K562 (cell line): ENCODE measurements around the gene FSTL3. TPM values are rescaled to one million over a fixed set of nuclear protein-coding genes. Genes with fewer than 3 reads are reported as not detected.

Experiments used
- ATAC-seq: fragments of 200-7000 bp; cut with Tn5 transposase; 3 replicates; pipeline ENCODE4 v1.9.1; 2020; ENCODE audit warnings: moderate library complexity
- BruUV-seq: library from RNA; stranded (reverse); fragments of 400-500 nt; replicated peaks from 2 replicates; lab custom pipeline; 2021; lab: Mats Ljungman, UMichigan
- CTCF ChIA-PET: fragments of 300-600 bp; formaldehyde crosslinking; extraction: SDS; loops from one replicate; lab custom pipeline; 2021; ENCODE audit warnings: low intra/inter-chr PET ratio; lab: Yijun Ruan, JAX
- POLR2A ChIA-PET: fragments of 300-600, 350-650 bp; sonication (Branson Sonifier 250); formaldehyde crosslinking; extraction: SDS; loops from one replicate; lab custom pipeline; 2021; ENCODE audit warnings: antibody characterized with exemption, inconsistent platforms; lab: Yijun Ruan, JAX
- DNase-seq, 4 experiments: peaks; one replicate each; pipeline versions ENCODE4 v3.0.0 to v3.0.0-alpha.2; 2011 to 2018; ENCODE audit warnings: low spot score in 3 of 4, mixed read lengths in 3 of 4; ENCODE audit errors: extremely low read depth in 1 of 4
- FAIRE-seq: peaks from 2 replicates; lab custom pipeline; 2011; peaks lifted over from hg19 to GRCh38; lab: Jason Lieb, UNC
- H2AFZ ChIP-seq: 2 replicates; pipeline ENCODE4 v1.6.0; 2011; ENCODE audit warnings: low read depth, low read length, control low read depth, inconsistent platforms
- H3K27ac ChIP-seq: fragments of 200-600 bp; 3 replicates; pipeline ENCODE4 v1.8.0; 2011; ENCODE audit warnings: low read depth, mild to moderate bottlenecking, control low read depth, inconsistent platforms, low read length, moderate library complexity, mixed read lengths; ENCODE audit errors: extremely low read depth
- H3K27me3 ChIP-seq, 2 experiments: fragments of 300-600 bp in 1 of 2; 2 replicates in 1 of 2; 3 replicates in 1 of 2; pipeline versions ENCODE4 v1.6.0 to v1.8.0; 2011; ENCODE audit warnings: inconsistent platforms in 2 of 2, low read length in 2 of 2, mild to moderate bottlenecking in 1 of 2, mixed read lengths in 1 of 2, moderate library complexity in 1 of 2; ENCODE audit not compliant: control insufficient read depth in 2 of 2, insufficient read depth in 2 of 2
- H3K36me3 ChIP-seq: fragments of 300-600 bp; 3 replicates; pipeline ENCODE4 v1.8.0; 2011; ENCODE audit warnings: mild to moderate bottlenecking, low read length, inconsistent platforms; ENCODE audit not compliant: control insufficient read depth, insufficient read depth
- H3K4me1 ChIP-seq, 2 experiments: fragments of 200-600 bp in 1 of 2; replicated peaks in 1 of 2; 2 replicates in 1 of 2; 3 replicates in 1 of 2; pipeline versions ENCODE4 v1.5.1 to v1.8.0; 2011; ENCODE audit warnings: inconsistent platforms in 2 of 2, low read length in 2 of 2, mild to moderate bottlenecking in 1 of 2, mixed read lengths in 1 of 2, moderate library complexity in 1 of 2; ENCODE audit not compliant: control insufficient read depth in 2 of 2, insufficient read depth in 2 of 2
- H3K4me2 ChIP-seq: 2 replicates; pipeline ENCODE4 v1.6.1; 2011; ENCODE audit warnings: low read length, control low read depth, inconsistent platforms, mixed read lengths; ENCODE audit not compliant: insufficient read depth
- H3K4me3 ChIP-seq: fragments of 200-600 bp; sonication (generic), shearing (Covaris generic); 2 replicates; pipeline ENCODE4 v1.5.1; 2016; ENCODE audit warnings: control low read depth, inconsistent platforms
- H3K79me2 ChIP-seq: fragments of 200-600 bp; 3 replicates; pipeline ENCODE4 v1.8.0; 2011; ENCODE audit warnings: low read length, inconsistent platforms; ENCODE audit not compliant: control insufficient read depth, insufficient read depth
- H3K9ac ChIP-seq, 2 experiments: 2 replicates each; pipeline versions ENCODE4 v1.6.0 to v1.6.1; 2011; ENCODE audit warnings: low read depth in 2 of 2, low read length in 2 of 2, control low read depth in 1 of 2, inconsistent platforms in 1 of 2, mild to moderate bottlenecking in 1 of 2, mixed read lengths in 1 of 2; ENCODE audit not compliant: insufficient read depth in 1 of 2
- H3K9me1 ChIP-seq: one replicate; pipeline ENCODE4 v1.6.0; 2011; ENCODE audit warnings: inconsistent platforms, mild to moderate bottlenecking, low read length, moderate library complexity; ENCODE audit not compliant: control insufficient read depth, insufficient read depth
- H3K9me3 ChIP-seq: replicated peaks from 2 replicates; pipeline ENCODE4 v1.5.1; 2011; ENCODE audit warnings: low read depth, low read length, inconsistent platforms; ENCODE audit not compliant: control insufficient read depth, insufficient read depth
- H4K20me1 ChIP-seq: replicated peaks from 2 replicates; pipeline ENCODE4 v1.6.1; 2011; ENCODE audit warnings: low read length, inconsistent platforms, mixed read lengths; ENCODE audit not compliant: control insufficient read depth, insufficient read depth
- ATF4 ChIP-seq: fragments of 450-650 bp; formaldehyde crosslinking; IDR thresholded peaks from 2 replicates; pipeline ENCODE4 v1.4.0; 2022; ENCODE audit warnings: mild to moderate bottlenecking, moderate library complexity
- GABPB2 ChIP-seq: fragments of 250-450 bp; sonication (Bioruptor Pico); conservative IDR thresholded peaks from 2 replicates; pipeline ENCODE4 v1.5.1; 2021; ENCODE audit warnings: mild to moderate bottlenecking
- HMGN3 ChIP-seq: IDR thresholded peaks from 2 replicates; pipeline ENCODE4 v1.6.1; 2011; ENCODE audit warnings: borderline replicate concordance, low read depth, mild to moderate bottlenecking, mixed read lengths, low read length; ENCODE audit not compliant: insufficient read length; ENCODE audit errors: extremely low read depth
- MIER1 ChIP-seq: fragments of 450-650 bp; IDR thresholded peaks from 2 replicates; pipeline ENCODE4 v1.6.1; 2016; ENCODE audit warnings: antibody characterized with exemption, mild to moderate bottlenecking, low read depth
- NFYB ChIP-seq: IDR thresholded peaks from 2 replicates; pipeline ENCODE4 v1.6.1; 2011; ENCODE audit warnings: mild to moderate bottlenecking, moderate library complexity; ENCODE audit not compliant: insufficient read length; ENCODE audit errors: extremely low read depth
- PHTF2 ChIP-seq: fragments of 250-450 bp; sonication (Bioruptor Pico); IDR thresholded peaks from 2 replicates; pipeline ENCODE4 v1.5.0; 2021; ENCODE audit warnings: mild to moderate bottlenecking
- SMAD4 ChIP-seq: fragments of 250-450 bp; sonication (Bioruptor Pico); conservative IDR thresholded peaks from 2 replicates; pipeline ENCODE4 v1.8.0; 2021; ENCODE audit warnings: inconsistent platforms, mild to moderate bottlenecking, moderate library complexity
- STAT5B ChIP-seq: fragments of 250-450 bp; sonication (Bioruptor Pico); IDR thresholded peaks from 2 replicates; pipeline ENCODE4 v1.8.0; 2021; ENCODE audit warnings: mild to moderate bottlenecking, inconsistent platforms
- ZBTB2 ChIP-seq: fragments of 450-650 bp; IDR thresholded peaks from 2 replicates; pipeline ENCODE4 v1.6.1; 2016; ENCODE audit warnings: antibody characterized with exemption
- ZC3H8 ChIP-seq: fragments of 450-650 bp; IDR thresholded peaks from 2 replicates; pipeline ENCODE4 v1.6.1; 2017
- ZKSCAN8 ChIP-seq: fragments of 200-800 bp; sonication (Bioruptor generic); IDR thresholded peaks from 2 replicates; pipeline ENCODE4 v1.6.1; 2016; ENCODE audit warnings: missing genetic modification characterization, missing compliant biosample characterization
- ZNF146 ChIP-seq: IDR thresholded peaks from one replicate; pipeline ENCODE4 v1.6.1; 2018; ENCODE audit warnings: missing compliant biosample characterization; ENCODE audit not compliant: unreplicated experiment
- ZNF232 ChIP-seq: sonication (generic); formaldehyde crosslinking; IDR thresholded peaks from 2 replicates; pipeline ENCODE4 v1.8.0; 2022; ENCODE audit warnings: mild to moderate bottlenecking, missing genetic modification reagents
- ZNF239 ChIP-seq: fragments of 250-450 bp; sonication (Bioruptor Pico); IDR thresholded peaks from 2 replicates; pipeline ENCODE4 v1.4.0; 2020; ENCODE audit warnings: mild to moderate bottlenecking
- ZNF561 ChIP-seq: fragments of 450-650 bp; formaldehyde crosslinking; conservative IDR thresholded peaks from 2 replicates; pipeline ENCODE4 v1.4.0; 2020; ENCODE audit warnings: mild to moderate bottlenecking, moderate library complexity
- WGBS: fragments of 100-300 bp; shearing (Covaris generic); methylation state at CpG from one replicate; pipeline ENCODE4 v1.1.6; 2016; ENCODE audit warnings: low coverage, mixed read lengths; ENCODE audit not compliant: insufficient coverage; ENCODE audit errors: missing lambda C conversion rate; 5-methylcytosine and 5-hydroxymethylcytosine counted together
- in situ Hi-C: fragments of 300-500 bp; cut with MboI; formaldehyde crosslinking; loops from 4 replicates; pipeline ENCODE4 v1.15.0; 2018; ENCODE audit warnings: inconsistent platforms, mixed read lengths
- intact Hi-C: fragments of 100-400 bp; cut with micrococcal nuclease; formaldehyde crosslinking; loops from 2 replicates; pipeline ENCODE4 v1.14.2; 2022
- polyA plus RNA-seq, 8 experiments: library from polyadenylated mRNA; depleted of rRNA in 4 of 8; stranded (reverse) in 5 of 8; unstranded in 3 of 8; fragments of >200 nt; fragmentation: Nextera tagmentation in 2 of 8; fragmentation: Illumina TruSeq in 1 of 8; extraction: Ambion mirVana in 2 of 8; extraction: Trizol in 1 of 8; gene quantifications; 2 replicates each; pipeline versions ENCODE4 v1.2.1 to v1.2.3, GENCODE V29; 2011 to 2014; ENCODE audit warnings: inconsistent platforms in 1 of 8, missing spikeins in 1 of 8
- total RNA-seq, 7 experiments: library from RNA; depleted of rRNA in 6 of 7; stranded (reverse); fragments of >200 nt in 6 of 7; fragmentation: Illumina TruSeq in 2 of 7; extraction: Trizol in 2 of 7; gene quantifications; 2 replicates each; pipeline versions ENCODE4 v1.2.1 to v1.2.3, GENCODE V29; 2011 to 2021; ENCODE audit warnings: low replicate concordance in 1 of 7
- TF ChIP-seq, protein P1 (sequence below): sonication (generic); formaldehyde crosslinking; IDR thresholded peaks from 2 replicates; pipeline ENCODE4 v1.8.1; 2022; ENCODE audit warnings: missing genetic modification reagents
- TF ChIP-seq, protein P2 (sequence below): fragments of 200-800 bp; sonication (Bioruptor generic); IDR thresholded peaks from 2 replicates; pipeline ENCODE4 v1.6.1; 2017; ENCODE audit warnings: missing genetic modification characterization, missing compliant biosample characterization

FSTL3 gene
- total and polyA plus RNA-seq, 9 of the 15 experiments (the other 6 are each of a cell fraction or from before 2014, with no cell fraction given), result 0.35 to 6.8 (median 4.2) TPM; not detected in 1

DNA sequence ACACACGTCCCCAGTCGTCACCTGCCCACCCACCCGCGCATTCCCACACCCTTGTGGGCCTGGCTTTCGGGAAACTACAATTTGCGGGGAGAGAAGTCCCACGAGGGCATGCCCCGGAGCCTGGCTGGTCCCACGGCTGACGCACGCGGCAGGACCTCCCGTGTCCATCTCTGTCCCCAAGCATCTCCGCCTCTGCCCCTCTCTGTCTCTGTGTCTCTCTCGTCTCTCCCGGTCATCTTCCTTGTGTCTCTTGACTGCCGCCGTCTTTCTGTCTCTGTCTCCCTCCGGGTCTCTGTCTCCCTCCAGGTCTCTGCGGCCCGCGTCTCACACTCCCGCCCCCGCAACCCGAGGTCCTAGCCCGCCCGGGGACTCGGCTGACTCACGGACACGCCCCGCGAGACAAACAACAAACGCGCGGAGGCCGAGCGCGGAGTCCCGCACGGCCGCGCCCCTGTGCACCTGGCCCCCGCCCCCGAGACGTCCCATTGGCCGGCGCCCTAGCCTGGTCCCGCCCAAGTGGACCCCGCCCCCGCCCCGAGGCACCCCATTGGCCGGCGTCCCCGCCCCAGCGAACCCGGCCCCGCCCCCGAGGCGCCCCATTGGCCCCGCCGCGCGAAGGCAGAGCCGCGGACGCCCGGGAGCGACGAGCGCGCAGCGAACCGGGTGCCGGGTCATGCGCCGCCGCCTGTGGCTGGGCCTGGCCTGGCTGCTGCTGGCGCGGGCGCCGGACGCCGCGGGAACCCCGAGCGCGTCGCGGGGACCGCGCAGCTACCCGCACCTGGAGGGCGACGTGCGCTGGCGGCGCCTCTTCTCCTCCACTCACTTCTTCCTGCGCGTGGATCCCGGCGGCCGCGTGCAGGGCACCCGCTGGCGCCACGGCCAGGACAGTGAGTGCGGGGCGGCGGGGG, 36.7 kb upstream of the FSTL3 start, which contains the start of gene FGF22:
TSS of gene FGF22 (plus strand) at position 627 of the 908 bp plus-strand sequence. CDS start at position 674, 47 bp downstream.
- peak; percentile 98 for ATAC-seq
- H3K9me3 ChIP-seq, result no peaks in the 10 kb centered on the region
- H3K4me3 ChIP-seq, result peak within 1 kb of the TSS; percentile 47
- intact Hi-C loops (no loop called here), in situ Hi-C loops (no loop called here)
- POLR2A ChIA-PET, result interaction anchor here (0.6 kb wide), 1 partner anchor 342 kb away, joined by 3 read pairs; no protein-coding TSS in a partner anchor
- peak within 1 kb of the TSS; percentile 84 for H3K4me2 ChIP-seq
- H2AFZ ChIP-seq, result peak within 1 kb of the TSS; percentile 89
- WGBS, result 2% methylated on average over 44 of the region's 109 CpGs
- H3K4me1 ChIP-seq, result peaks cover 4 to 57% of the 10 kb centered on the region in 2 experiments; a peak in 4 of 5 replicates
- CTCF ChIA-PET, result no interaction called here
- FAIRE-seq, result peak; percentile 80
- BruUV-seq, result no TSS peak
- H4K20me1 ChIP-seq, result no peaks in the 10 kb centered on the region
- H3K36me3 ChIP-seq, result peaks cover 6% of the 10 kb centered on the region; the same call in 1 of the 3 replicates
- peak within 1 kb of the TSS; percentile 53 to 89 for H3K9ac ChIP-seq
- peak; percentile 95 to 99 (median 99) for DNase-seq
- H3K9me1 ChIP-seq, result no peaks in the 10 kb centered on the region
- H3K27me3 ChIP-seq, result no peaks in the 10 kb centered on the region
- H3K27ac ChIP-seq, result peak within 1 kb of the TSS; percentile 31; the same call in 1 of the 3 replicates
- no peaks in the 10 kb centered on the region for H3K79me2 ChIP-seq
- TF ChIP-seq HMGN3, result peak; percentile 66
- TF ChIP-seq ZNF232 (CRISPR knock-in tag), result no peak
- no peak for TF ChIP-seq ZKSCAN8 (CRISPR knock-in tag)
- no peak for TF ChIP-seq STAT5B (CRISPR knock-in tag)
- TF ChIP-seq NFYB, result peak; percentile 66
- TF ChIP-seq ZNF561, result no peak
- peak; percentile 44; the same call in 1 of the 2 replicates for TF ChIP-seq ZBTB2
- no peak for TF ChIP-seq ATF4 (CRISPR knock-in tag)
- TF ChIP-seq, protein P1, sequence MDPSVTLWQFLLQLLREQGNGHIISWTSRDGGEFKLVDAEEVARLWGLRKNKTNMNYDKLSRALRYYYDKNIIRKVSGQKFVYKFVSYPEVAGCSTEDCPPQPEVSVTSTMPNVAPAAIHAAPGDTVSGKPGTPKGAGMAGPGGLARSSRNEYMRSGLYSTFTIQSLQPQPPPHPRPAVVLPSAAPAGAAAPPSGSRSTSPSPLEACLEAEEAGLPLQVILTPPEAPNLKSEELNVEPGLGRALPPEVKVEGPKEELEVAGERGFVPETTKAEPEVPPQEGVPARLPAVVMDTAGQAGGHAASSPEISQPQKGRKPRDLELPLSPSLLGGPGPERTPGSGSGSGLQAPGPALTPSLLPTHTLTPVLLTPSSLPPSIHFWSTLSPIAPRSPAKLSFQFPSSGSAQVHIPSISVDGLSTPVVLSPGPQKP (CRISPR knock-in tag), result no peak
- TF ChIP-seq ZNF239, result no peak
- TF ChIP-seq, protein P2, sequence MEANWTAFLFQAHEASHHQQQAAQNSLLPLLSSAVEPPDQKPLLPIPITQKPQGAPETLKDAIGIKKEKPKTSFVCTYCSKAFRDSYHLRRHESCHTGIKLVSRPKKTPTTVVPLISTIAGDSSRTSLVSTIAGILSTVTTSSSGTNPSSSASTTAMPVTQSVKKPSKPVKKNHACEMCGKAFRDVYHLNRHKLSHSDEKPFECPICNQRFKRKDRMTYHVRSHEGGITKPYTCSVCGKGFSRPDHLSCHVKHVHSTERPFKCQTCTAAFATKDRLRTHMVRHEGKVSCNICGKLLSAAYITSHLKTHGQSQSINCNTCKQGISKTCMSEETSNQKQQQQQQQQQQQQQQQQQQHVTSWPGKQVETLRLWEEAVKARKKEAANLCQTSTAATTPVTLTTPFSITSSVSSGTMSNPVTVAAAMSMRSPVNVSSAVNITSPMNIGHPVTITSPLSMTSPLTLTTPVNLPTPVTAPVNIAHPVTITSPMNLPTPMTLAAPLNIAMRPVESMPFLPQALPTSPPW (CRISPR knock-in tag), result peak; percentile 54; the same call in 1 of the 2 replicates
- TF ChIP-seq ZNF146 (CRISPR knock-in tag), result no peak
- TF ChIP-seq ZC3H8, result no peak
- peak; percentile 56; the same call in 1 of the 2 replicates for TF ChIP-seq MIER1
- TF ChIP-seq PHTF2, result no peak
- no peak for TF ChIP-seq GABPB2 (CRISPR knock-in tag)
- no peak for TF ChIP-seq SMAD4 (CRISPR knock-in tag)
